GM19035 (cell line): ENCODE measurements around the gene AKT3.
"Not testable (repeated sequence)": the region's sequence is repeated elsewhere in the genome, so short reads cannot be mapped to it uniquely, and the experiment has no call there.

ENCODE experiments used
- ATAC-seq: cut with Tn5 transposase; IDR thresholded peaks from one replicate; pipeline ENCODE4 v1.9.1; 2021; ENCODE audit not compliant: unreplicated experiment

Gene AKT3

GRCh38 chr1:243710467-243710866, 139.6 kb downstream of the AKT3 start:
- no peak for ATAC-seq

- no peak for ATAC-seq
Measured at GRCh38 chr1:243708210-243708609, 141.8 kb downstream of the AKT3 start.

GRCh38 chr1:243706563-243706962, 143.5 kb downstream of the AKT3 start:
- ATAC-seq = no peak

GRCh38 chr1:243705585-243705984, 144.5 kb downstream of the AKT3 start:
- ATAC-seq = no peak

GRCh38 chr1:243701872-243702271, 148.2 kb downstream of the AKT3 start:
- ATAC-seq = no peak

- no peak for ATAC-seq
Measured at GRCh38 chr1:243693800-243694199, 156.2 kb downstream of the AKT3 start.

- no peak for ATAC-seq
Measured at GRCh38 chr1:243686159-243686558, 163.9 kb downstream of the AKT3 start.

GRCh38 chr1:243680860-243681259, 169.2 kb downstream of the AKT3 start:
- ATAC-seq = no peak

GRCh38 chr1:243672539-243673074, 177.4 kb downstream of the AKT3 start:
- no peak for ATAC-seq

GRCh38 chr1:243667591-243667990, 182.5 kb downstream of the AKT3 start:
- ATAC-seq = no peak

- ATAC-seq = no peak
Measured at GRCh38 chr1:243667133-243667532, 182.9 kb downstream of the AKT3 start.

- ATAC-seq = no peak
Measured at GRCh38 chr1:243663651-243664050, 186.4 kb downstream of the AKT3 start.

GRCh38 chr1:243662169-243662568, 187.9 kb downstream of the AKT3 start:
- ATAC-seq = not testable (repeated sequence)

- no peak for ATAC-seq
Measured at GRCh38 chr1:243658594-243659105, 191.4 kb downstream of the AKT3 start.

- ATAC-seq = no peak
Measured at GRCh38 chr1:243657793-243658192, 192.2 kb downstream of the AKT3 start.

- ATAC-seq = not testable (repeated sequence)
Measured at GRCh38 chr1:243649530-243649929, 200.5 kb downstream of the AKT3 start.

GRCh38 chr1:243646841-243647240, 203.2 kb downstream of the AKT3 start:
- ATAC-seq = no peak

- no peak for ATAC-seq
Measured at GRCh38 chr1:243645281-243645680, 204.8 kb downstream of the AKT3 start.

- no peak for ATAC-seq
Measured at GRCh38 chr1:243642936-243643335, 207.1 kb downstream of the AKT3 start.

- ATAC-seq = no peak
Measured at GRCh38 chr1:243639027-243639658, 210.9 kb downstream of the AKT3 start.

- ATAC-seq = no peak
Measured at GRCh38 chr1:243638186-243638585, 211.9 kb downstream of the AKT3 start.

GRCh38 chr1:243628476-243628907, 221.6 kb downstream of the AKT3 start:
- no peak for ATAC-seq

- no peak for ATAC-seq
Measured at GRCh38 chr1:243623841-243624240, 226.2 kb downstream of the AKT3 start.
